ENCODE data around the gene FAM124A.

The FAM124A gene

GRCh38 chr13:51222037-51222685 is at the start of gene FAM124A:
Gene FAM124A, plus strand, starts transcription at chr13:51222398. Its CDS starts 104 bp downstream, at chr13:51222502.
- DNase-seq (ENCODE audit: low spot score): peak; percentile 3

GRCh38 chr13:51175021-51175420 is 47.2 kb upstream of the FAM124A start:
- DNase-seq (ENCODE audit: low spot score): no peak

GRCh38 chr13:51175639-51176038 is 46.6 kb upstream of the FAM124A start:
- no peak for DNase-seq (ENCODE audit: low spot score)

- no peak for DNase-seq (ENCODE audit: low spot score)
These were observed 45.0 kb upstream of the FAM124A start for GRCh38 chr13:51177188-51177587.

GRCh38 chr13:51178456-51179074 is 43.6 kb upstream of the FAM124A start:
- no peak for DNase-seq (ENCODE audit: low spot score)

GRCh38 chr13:51179432-51179971 is 42.7 kb upstream of the FAM124A start:
- DNase-seq (ENCODE audit: low spot score): no peak

GRCh38 chr13:51180853-51181511 is 41.2 kb upstream of the FAM124A start:
- no peak for DNase-seq (ENCODE audit: low spot score)

GRCh38 chr13:51181786-51182383 is 40.3 kb upstream of the FAM124A start:
- no peak for DNase-seq (ENCODE audit: low spot score)

- no peak for DNase-seq (ENCODE audit: low spot score)
These were observed 30.5 kb upstream of the FAM124A start for GRCh38 chr13:51191743-51192142.

- no peak for DNase-seq (ENCODE audit: low spot score)
These were observed 29.9 kb upstream of the FAM124A start for GRCh38 chr13:51192348-51192747.

- DNase-seq (ENCODE audit: low spot score): no peak
These were observed 28.8 kb upstream of the FAM124A start for GRCh38 chr13:51193387-51193786.

GRCh38 chr13:51194942-51195341 is 27.3 kb upstream of the FAM124A start:
- no peak for DNase-seq (ENCODE audit: low spot score)

- no peak for DNase-seq (ENCODE audit: low spot score)
These were observed 20.3 kb upstream of the FAM124A start for GRCh38 chr13:51201886-51202285.

- no peak for DNase-seq (ENCODE audit: low spot score)
These were observed 19.6 kb upstream of the FAM124A start for GRCh38 chr13:51202477-51203046.

- no peak for DNase-seq (ENCODE audit: low spot score)
These were observed 15.6 kb upstream of the FAM124A start for GRCh38 chr13:51206584-51206983.

GRCh38 chr13:51207881-51208280 is 14.3 kb upstream of the FAM124A start:
- no peak for DNase-seq (ENCODE audit: low spot score)

GRCh38 chr13:51208716-51209115 is 13.5 kb upstream of the FAM124A start:
- no peak for DNase-seq (ENCODE audit: low spot score)

GRCh38 chr13:51211910-51212309 is 10.3 kb upstream of the FAM124A start:
- DNase-seq (ENCODE audit: low spot score): no peak

GRCh38 chr13:51212758-51213157 is 9.4 kb upstream of the FAM124A start:
- DNase-seq (ENCODE audit: low spot score): no peak

- no peak for DNase-seq (ENCODE audit: low spot score)
These were observed 8.9 kb upstream of the FAM124A start for GRCh38 chr13:51213173-51213728.

GRCh38 chr13:51218626-51219025 is 3.6 kb upstream of the FAM124A start:
- DNase-seq (ENCODE audit: low spot score): no peak

GRCh38 chr13:51220706-51221105 is 1.5 kb upstream of the FAM124A start:
- DNase-seq (ENCODE audit: low spot score): no peak
